A673 (cell line): ENCODE measurements around the gene SAMD4B.

ENCODE experiments used
- EZH2 ChIP-seq: fragments of 200-600 bp; sonication (generic); IDR thresholded peaks from 2 replicates; pipeline ENCODE4 v1.6.1; 2017; ENCODE audit warnings: borderline replicate concordance, low read depth, mild to moderate bottlenecking, mixed read lengths, antibody characterized with exemption, low read length; ENCODE audit not compliant: poor library complexity, severe bottlenecking
- TF ChIP-seq, protein P1 (sequence below): fragments of 300-800, 200-600 bp; sonication (generic); conservative IDR thresholded peaks from 2 replicates; pipeline ENCODE4 v1.5.1; 2017; ENCODE audit warnings: low read depth, mild to moderate bottlenecking, antibody characterized with exemption, low read length, moderate library complexity, mixed read lengths

DNA sequence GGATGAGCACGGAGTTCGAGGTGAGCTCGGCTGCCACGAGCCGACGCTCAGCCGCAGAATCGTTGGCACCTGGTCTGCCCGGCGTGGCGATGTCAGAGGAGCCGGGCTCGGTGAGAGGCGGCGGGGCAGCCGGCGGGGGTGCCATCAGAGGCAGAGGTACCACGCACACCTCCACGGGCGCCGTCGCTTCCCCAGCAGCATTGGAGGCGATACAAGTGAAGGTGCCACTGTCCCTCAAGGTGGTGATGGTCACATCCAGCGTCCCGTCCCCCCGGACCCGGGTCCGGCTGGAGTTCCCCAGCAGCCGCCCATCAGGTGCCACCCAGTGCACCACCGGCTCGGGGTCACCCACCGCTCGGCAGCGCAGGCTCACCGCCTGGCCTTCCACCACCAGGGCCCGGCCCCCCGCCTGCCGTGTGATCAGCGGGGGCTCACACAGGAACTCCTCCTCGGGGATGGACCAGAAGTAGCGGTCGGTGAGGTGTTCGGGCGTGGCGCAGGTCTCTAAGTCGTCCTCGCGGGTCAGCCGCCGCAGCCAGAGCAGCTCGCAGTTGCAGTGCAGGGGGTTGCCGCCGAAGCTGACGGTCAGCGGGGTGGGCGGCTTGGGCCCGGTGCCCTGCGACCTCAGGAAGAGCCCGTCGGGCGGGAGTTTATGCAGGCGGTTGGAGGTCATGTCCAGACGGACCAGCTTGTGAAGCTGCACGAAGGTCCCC, 28.0 kb upstream of the SAMD4B start:
- no peak for TF ChIP-seq EZH2
- TF ChIP-seq, protein P1, sequence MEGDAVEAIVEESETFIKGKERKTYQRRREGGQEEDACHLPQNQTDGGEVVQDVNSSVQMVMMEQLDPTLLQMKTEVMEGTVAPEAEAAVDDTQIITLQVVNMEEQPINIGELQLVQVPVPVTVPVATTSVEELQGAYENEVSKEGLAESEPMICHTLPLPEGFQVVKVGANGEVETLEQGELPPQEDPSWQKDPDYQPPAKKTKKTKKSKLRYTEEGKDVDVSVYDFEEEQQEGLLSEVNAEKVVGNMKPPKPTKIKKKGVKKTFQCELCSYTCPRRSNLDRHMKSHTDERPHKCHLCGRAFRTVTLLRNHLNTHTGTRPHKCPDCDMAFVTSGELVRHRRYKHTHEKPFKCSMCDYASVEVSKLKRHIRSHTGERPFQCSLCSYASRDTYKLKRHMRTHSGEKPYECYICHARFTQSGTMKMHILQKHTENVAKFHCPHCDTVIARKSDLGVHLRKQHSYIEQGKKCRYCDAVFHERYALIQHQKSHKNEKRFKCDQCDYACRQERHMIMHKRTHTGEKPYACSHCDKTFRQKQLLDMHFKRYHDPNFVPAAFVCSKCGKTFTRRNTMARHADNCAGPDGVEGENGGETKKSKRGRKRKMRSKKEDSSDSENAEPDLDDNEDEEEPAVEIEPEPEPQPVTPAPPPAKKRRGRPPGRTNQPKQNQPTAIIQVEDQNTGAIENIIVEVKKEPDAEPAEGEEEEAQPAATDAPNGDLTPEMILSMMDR: no peak
